ACC112 (cell line): Measurements from ENCODE around the gene CDCA4.

Experiments used
- H2AFZ ChIP-seq: fragments of 200-600 bp; sonication (generic); one replicate; pipeline ENCODE4 v1.6.0; 2017; ENCODE audit warnings: antibody characterized with exemption, low read length; ENCODE audit not compliant: unreplicated experiment
- H3K27ac ChIP-seq: fragments of 200-600 bp; sonication (generic); 2 replicates; pipeline ENCODE4 v1.5.1; 2014; ENCODE audit warnings: low read depth, mild to moderate bottlenecking, antibody characterized with exemption, low read length, moderate library complexity
- H3K27me3 ChIP-seq: fragments of 200-600 bp; sonication (generic); 2 replicates; pipeline ENCODE4 v1.6.1; 2014; ENCODE audit warnings: mild to moderate bottlenecking, antibody characterized with exemption, low read length, moderate library complexity, mixed read lengths; ENCODE audit not compliant: insufficient read depth
- H3K36me3 ChIP-seq: fragments of 200-600 bp; sonication (generic); 2 replicates; pipeline ENCODE4 v1.6.1; 2016; ENCODE audit warnings: mild to moderate bottlenecking, antibody characterized with exemption, low read length, moderate library complexity, mixed read lengths; ENCODE audit not compliant: insufficient read depth
- H3K4me1 ChIP-seq: fragments of 200-600 bp; sonication (generic); one replicate; pipeline ENCODE4 v1.6.1; 2016; ENCODE audit warnings: low read length, mixed read lengths; ENCODE audit not compliant: insufficient read depth, unreplicated experiment, control insufficient read depth
- H3K4me3 ChIP-seq: fragments of 200-600 bp; sonication (generic); 2 replicates; pipeline ENCODE4 v1.5.1; 2014; ENCODE audit warnings: mild to moderate bottlenecking, low read depth, low read length
- H3K79me2 ChIP-seq: fragments of 200-600 bp; sonication (generic); one replicate; pipeline ENCODE4 v1.6.0; 2016; ENCODE audit warnings: low read length; ENCODE audit not compliant: control insufficient read depth, unreplicated experiment, insufficient read depth

CDCA4 gene

GRCh38 chr14:105011312-105011990 is 9.4 kb downstream of the CDCA4 start:
- Histone ChIP-seq H3K4me3 (no peak overlapping the region), H3K27me3 (no peaks in the 10 kb centered on the region), H3K36me3 (peaks cover 7% of the 10 kb centered on the region; the same call in 1 of the 2 replicates), H2AFZ (no peak overlapping the region), H3K79me2 (peaks cover 73% of the 10 kb centered on the region), H3K4me1 (peaks cover 21% of the 10 kb centered on the region), H3K27ac (no peak overlapping the region)

- Histone ChIP-seq H3K36me3 (peaks cover 7% of the 10 kb centered on the region; the same call in 1 of the 2 replicates), H3K4me1 (peaks cover 21% of the 10 kb centered on the region), H3K27me3 (no peaks in the 10 kb centered on the region), H3K4me3 (no peak overlapping the region), H2AFZ (no peak overlapping the region), H3K79me2 (peaks cover 68% of the 10 kb centered on the region), H3K27ac (no peak overlapping the region)
Observed at GRCh38 chr14:105010891-105011291, 10.0 kb downstream of the CDCA4 start.

- no peak overlapping the region for H3K4me3 ChIP-seq
- peaks cover 60% of the 10 kb centered on the region for H3K79me2 ChIP-seq
- H3K27ac ChIP-seq = no peak overlapping the region
- peaks cover 7% of the 10 kb centered on the region; the same call in 1 of the 2 replicates for H3K36me3 ChIP-seq
- H3K4me1 ChIP-seq = peaks cover 18% of the 10 kb centered on the region
- H3K27me3 ChIP-seq = no peaks in the 10 kb centered on the region
- no peak overlapping the region for H2AFZ ChIP-seq
Observed at GRCh38 chr14:105010106-105010505, 10.8 kb downstream of the CDCA4 start.

- Histone ChIP-seq H3K27me3 (no peaks in the 10 kb centered on the region), H3K36me3 (peaks cover 7% of the 10 kb centered on the region; the same call in 1 of the 2 replicates), H3K27ac (no peak overlapping the region), H2AFZ (no peak overlapping the region), H3K4me1 (no peaks in the 10 kb centered on the region), H3K4me3 (no peak overlapping the region), H3K79me2 (peaks cover 36% of the 10 kb centered on the region)
Observed at GRCh38 chr14:105007593-105008264, 13.2 kb downstream of the CDCA4 start.

- Histone ChIP-seq H3K27me3 (no peaks in the 10 kb centered on the region), H3K27ac (no peak overlapping the region), H3K36me3 (peaks cover 7% of the 10 kb centered on the region; the same call in 1 of the 2 replicates), H3K4me3 (no peak overlapping the region), H3K4me1 (no peaks in the 10 kb centered on the region), H3K79me2 (peaks cover 29% of the 10 kb centered on the region), H2AFZ (no peak overlapping the region)
Observed at GRCh38 chr14:105006831-105007592, 13.9 kb downstream of the CDCA4 start.

GRCh38 chr14:105005929-105006830 is 14.7 kb downstream of the CDCA4 start:
- peaks cover 7% of the 10 kb centered on the region; the same call in 1 of the 2 replicates for H3K36me3 ChIP-seq
- H3K4me1 ChIP-seq = no peaks in the 10 kb centered on the region
- peaks cover 21% of the 10 kb centered on the region for H3K79me2 ChIP-seq
- H3K4me3 ChIP-seq = no peak overlapping the region
- no peaks in the 10 kb centered on the region for H3K27me3 ChIP-seq
- H3K27ac ChIP-seq = no peak overlapping the region
- no peak overlapping the region for H2AFZ ChIP-seq

- Histone ChIP-seq H3K79me2 (peaks cover 14% of the 10 kb centered on the region), H3K36me3 (peaks cover 4% of the 10 kb centered on the region; the same call in 1 of the 2 replicates), H3K4me3 (no peak overlapping the region), H2AFZ (no peak overlapping the region), H3K27me3 (no peaks in the 10 kb centered on the region), H3K4me1 (no peaks in the 10 kb centered on the region), H3K27ac (no peak overlapping the region)
Observed at GRCh38 chr14:105005329-105005928, 15.5 kb downstream of the CDCA4 start.

- Histone ChIP-seq H3K4me1 (no peaks in the 10 kb centered on the region), H3K27me3 (no peaks in the 10 kb centered on the region), H2AFZ (no peak overlapping the region), H3K27ac (no peak overlapping the region), H3K79me2 (no peaks in the 10 kb centered on the region), H3K4me3 (no peak overlapping the region), H3K36me3 (peaks cover 8% of the 10 kb centered on the region; the same call in 1 of the 2 replicates)
Observed at GRCh38 chr14:104999361-104999760, 21.5 kb downstream of the CDCA4 start.

GRCh38 chr14:104998801-104999200 is 22.1 kb downstream of the CDCA4 start:
- H2AFZ ChIP-seq = no peak overlapping the region
- no peaks in the 10 kb centered on the region for H3K4me1 ChIP-seq
- no peaks in the 10 kb centered on the region for H3K79me2 ChIP-seq
- H3K27me3 ChIP-seq = no peaks in the 10 kb centered on the region
- peaks cover 8% of the 10 kb centered on the region; the same call in 1 of the 2 replicates for H3K36me3 ChIP-seq
- H3K4me3 ChIP-seq = no peak overlapping the region
- no peak overlapping the region for H3K27ac ChIP-seq
